GM23338 (cell line): Measurements from ENCODE around the gene CACNA2D4. TPM values are rescaled to one million over a fixed set of nuclear protein-coding genes. Genes with fewer than 3 reads are reported as not detected.

Source experiments
- ATAC-seq: fragments of 200-7000 bp; cut with Tn5 transposase; 3 replicates; pipeline ENCODE4 v1.9.1; 2020
- DNase-seq: peaks from one replicate; pipeline ENCODE4 v3.0.0-alpha.2; 2015; ENCODE audit warnings: low spot score
- H2AFZ ChIP-seq: fragments of 200-600 bp; sonication (generic); 2 replicates; pipeline ENCODE4 v1.8.0; 2016; ENCODE audit warnings: antibody characterized with exemption, mild to moderate bottlenecking, moderate library complexity
- H3F3A ChIP-seq: fragments of 200-600 bp; sonication (generic); replicated peaks from 2 replicates; pipeline ENCODE4 v1.8.0; 2017; ENCODE audit warnings: antibody characterized with exemption, mixed run types, low read depth
- H3K27ac ChIP-seq: fragments of 200-600 bp; sonication (generic); 2 replicates; pipeline ENCODE4 v1.6.1; 2016; ENCODE audit warnings: low read depth
- H3K27me3 ChIP-seq: fragments of 200-600 bp; sonication (generic); 2 replicates; pipeline ENCODE4 v1.8.0; 2016; ENCODE audit warnings: mild to moderate bottlenecking, mixed run types, moderate library complexity; ENCODE audit not compliant: insufficient read depth
- H3K36me3 ChIP-seq: fragments of 200-600 bp; sonication (generic); 2 replicates; pipeline ENCODE4 v1.8.0; 2016; ENCODE audit warnings: mild to moderate bottlenecking; ENCODE audit not compliant: insufficient read depth
- H3K4me1 ChIP-seq: fragments of 200-600 bp; sonication (generic); 2 replicates; pipeline ENCODE4 v1.8.0; 2016; ENCODE audit warnings: mild to moderate bottlenecking, moderate library complexity; ENCODE audit not compliant: insufficient read depth
- H3K4me2 ChIP-seq: fragments of 200-600 bp; sonication (generic); 2 replicates; pipeline ENCODE4 v1.7.1; 2017; ENCODE audit warnings: mixed run types
- H3K4me3 ChIP-seq: fragments of 200-600 bp; sonication (generic); 2 replicates; pipeline ENCODE4 v1.6.1; 2016; ENCODE audit warnings: mixed run types
- H3K79me2 ChIP-seq: fragments of 200-600 bp; sonication (generic); replicated peaks from 2 replicates; pipeline ENCODE4 v1.8.0; 2017; ENCODE audit warnings: mild to moderate bottlenecking; ENCODE audit not compliant: insufficient read depth
- H3K9me2 ChIP-seq: fragments of 200-600 bp; sonication (generic); 2 replicates; pipeline ENCODE4 v1.8.0; 2017; ENCODE audit not compliant: insufficient read depth
- H4K20me1 ChIP-seq: fragments of 200-600 bp; sonication (generic); replicated peaks from 2 replicates; pipeline ENCODE4 v1.8.0; 2017; ENCODE audit warnings: mild to moderate bottlenecking; ENCODE audit not compliant: insufficient read depth
- H3K27ac Mint-ChIP-seq: 2 replicates; pipeline ENCODE4 v1.8.0; 2020; ENCODE audit warnings: inconsistent platforms, mild to moderate bottlenecking, moderate library complexity, mixed read lengths
- H3K27me3 Mint-ChIP-seq: 3 replicates; pipeline ENCODE4 v1.8.0; 2022; ENCODE audit warnings: low read depth, mild to moderate bottlenecking, moderate library complexity, mixed read lengths, inconsistent platforms; ENCODE audit not compliant: insufficient read depth, poor library complexity
- H3K36me3 Mint-ChIP-seq: 3 replicates; pipeline ENCODE4 v1.8.0; 2021; ENCODE audit warnings: low read depth, mild to moderate bottlenecking, inconsistent platforms, moderate library complexity, mixed read lengths
- H3K4me1 Mint-ChIP-seq: 3 replicates; pipeline ENCODE4 v1.8.0; 2020; ENCODE audit warnings: mild to moderate bottlenecking, inconsistent platforms, mixed read lengths
- H3K4me3 Mint-ChIP-seq: 3 replicates; pipeline ENCODE4 v1.8.0; 2021; ENCODE audit warnings: moderate library complexity, mild to moderate bottlenecking, inconsistent platforms, mixed read lengths
- H3K9me3 Mint-ChIP-seq: 3 replicates; pipeline ENCODE4 v1.8.0; 2020; ENCODE audit warnings: moderate library complexity, mild to moderate bottlenecking, inconsistent platforms, mixed read lengths
- CREB1 ChIP-seq: fragments of 250-450 bp; sonication (Bioruptor Pico); IDR thresholded peaks from 2 replicates; pipeline ENCODE4 v1.5.0; 2020; ENCODE audit warnings: low read depth, mild to moderate bottlenecking, moderate library complexity
- ETS1 ChIP-seq: IDR thresholded peaks from 2 replicates; pipeline ENCODE4 v1.6.1; 2016; ENCODE audit warnings: antibody characterized with exemption
- JUNB ChIP-seq: IDR thresholded peaks from one replicate; pipeline ENCODE4 v1.6.1; 2016; ENCODE audit warnings: antibody characterized with exemption; ENCODE audit not compliant: unreplicated experiment
- POLR2AphosphoS5 ChIP-seq: IDR thresholded peaks from 2 replicates; pipeline ENCODE4 v1.6.1; 2016; ENCODE audit warnings: antibody characterized with exemption, low read depth
- REST ChIP-seq: IDR thresholded peaks from one replicate; pipeline ENCODE4 v1.6.1; 2018; ENCODE audit warnings: antibody characterized with exemption; ENCODE audit not compliant: unreplicated experiment
- ZNF331 ChIP-seq: fragments of 250-450 bp; sonication (Bioruptor Pico); IDR thresholded peaks from 2 replicates; pipeline ENCODE4 v1.5.0; 2020; ENCODE audit warnings: low read depth, mild to moderate bottlenecking, moderate library complexity
- ZNF462 ChIP-seq: fragments of 250-450 bp; sonication (Bioruptor Pico); IDR thresholded peaks from 2 replicates; pipeline ENCODE4 v1.5.0; 2020; ENCODE audit warnings: mild to moderate bottlenecking, moderate library complexity
- polyA plus RNA-seq: library from polyadenylated mRNA; unstranded; fragments of >200 nt; fragmentation: Nextera tagmentation; extraction: Ambion mirVana; gene quantifications from 2 replicates; pipeline ENCODE4 v1.2.1, GENCODE V29; 2016
- total RNA-seq: library from RNA; depleted of rRNA; stranded (reverse); fragments of >200 nt; shearing (Covaris generic); gene quantifications from 2 replicates; pipeline ENCODE4 v1.2.3, GENCODE V29; 2014
- TF ChIP-seq, protein P1 (sequence below), 2 experiments: fragments of 200-600 bp in 1 of 2; sonication (generic) in 1 of 2; conservative IDR thresholded peaks; 2 replicates each; pipeline versions ENCODE4 v1.5.1 to v1.6.1; 2016 to 2017; ENCODE audit warnings: antibody characterized with exemption in 2 of 2, low read depth in 2 of 2, mild to moderate bottlenecking in 2 of 2, moderate library complexity in 1 of 2

Gene CACNA2D4
- total and polyA plus RNA-seq, 2 experiments from 2014 or later, result 0.07 to 0.24 TPM

GRCh38 chr12:1812650-1813302 lies 105.7 kb downstream of the CACNA2D4 start:
- TF ChIP-seq ZNF462 (CRISPR knock-in tag) (no peak), REST (no peak), JUNB (no peak), CREB1 (CRISPR knock-in tag) (no peak), POLR2AphosphoS5 (no peak), ZNF331 (no peak), ETS1 (no peak)
- TF ChIP-seq, protein P1, sequence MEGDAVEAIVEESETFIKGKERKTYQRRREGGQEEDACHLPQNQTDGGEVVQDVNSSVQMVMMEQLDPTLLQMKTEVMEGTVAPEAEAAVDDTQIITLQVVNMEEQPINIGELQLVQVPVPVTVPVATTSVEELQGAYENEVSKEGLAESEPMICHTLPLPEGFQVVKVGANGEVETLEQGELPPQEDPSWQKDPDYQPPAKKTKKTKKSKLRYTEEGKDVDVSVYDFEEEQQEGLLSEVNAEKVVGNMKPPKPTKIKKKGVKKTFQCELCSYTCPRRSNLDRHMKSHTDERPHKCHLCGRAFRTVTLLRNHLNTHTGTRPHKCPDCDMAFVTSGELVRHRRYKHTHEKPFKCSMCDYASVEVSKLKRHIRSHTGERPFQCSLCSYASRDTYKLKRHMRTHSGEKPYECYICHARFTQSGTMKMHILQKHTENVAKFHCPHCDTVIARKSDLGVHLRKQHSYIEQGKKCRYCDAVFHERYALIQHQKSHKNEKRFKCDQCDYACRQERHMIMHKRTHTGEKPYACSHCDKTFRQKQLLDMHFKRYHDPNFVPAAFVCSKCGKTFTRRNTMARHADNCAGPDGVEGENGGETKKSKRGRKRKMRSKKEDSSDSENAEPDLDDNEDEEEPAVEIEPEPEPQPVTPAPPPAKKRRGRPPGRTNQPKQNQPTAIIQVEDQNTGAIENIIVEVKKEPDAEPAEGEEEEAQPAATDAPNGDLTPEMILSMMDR (conservative IDR thresholded peaks at IDR 0.05; ENCODE audit: low read depth in 2 of 2), result no peak
- H3K79me2 ChIP-seq, result no peaks in the 10 kb centered on the region
- H3K27me3 ChIP-seq, result no peaks in the 10 kb centered on the region
- Mint-ChIP-seq H3K4me1 (no peaks in the 10 kb centered on the region; the same call in 2 of the 3 replicates), H3K27ac (no peak overlapping the region), H3K4me3 (no peak overlapping the region), H3K9me3 (no peaks in the 10 kb centered on the region; the same call in 1 of the 3 replicates), H3K27me3 (peaks cover 6% of the 10 kb centered on the region), H3K36me3 (no peaks in the 10 kb centered on the region)
- H3K4me2 ChIP-seq, result no peak overlapping the region
- no peak overlapping the region for H3K4me3 ChIP-seq
- no peak overlapping the region for H2AFZ ChIP-seq
- DNase-seq, result no peak
- H3K27ac ChIP-seq, result no peak overlapping the region
- H4K20me1 ChIP-seq, result no peaks in the 10 kb centered on the region
- no peaks in the 10 kb centered on the region for H3K9me2 ChIP-seq
- H3K36me3 ChIP-seq, result no peaks in the 10 kb centered on the region
- no peaks in the 10 kb centered on the region for H3F3A ChIP-seq
- no peak for ATAC-seq
- no peaks in the 10 kb centered on the region for H3K4me1 ChIP-seq
